ENCODE measurements around the gene ZNF438. TPM values are rescaled to one million over a fixed set of nuclear protein-coding genes. Genes with fewer than 3 reads are reported as not detected.

ZNF438 gene
- total RNA-seq, 1 experiment from 2014 or later = 0.83 TPM

- Mint-ChIP-seq H3K4me1 (peaks cover 18 to 22% of the 10 kb centered on the region in 2 experiments), H3K4me3 (no peak overlapping the region), H3K9me3 (peaks cover 0 to 3% of the 10 kb centered on the region in 2 experiments; a peak in 1 of 5 replicates), H3K27ac (no peak overlapping the region), H3K36me3 (ENCODE audit: insufficient read depth in 1 of 3, low read depth in 3 of 3) (no peaks in the 10 kb centered on the region), H3K27me3 (ENCODE audit: low read depth) (peaks cover under 1% of the 10 kb centered on the region)
- Histone ChIP-seq H4K8ac (replicated peaks; ENCODE audit: insufficient read length, low read depth, low read length) (no peak overlapping the region), H2BK12ac (ENCODE audit: insufficient read length, low read depth, low read length) (no peak overlapping the region), H3K4me1 (ENCODE audit: insufficient read depth, low read length) (peaks cover 3% of the 10 kb centered on the region; the same call in 1 of the 2 replicates), H2BK15ac (ENCODE audit: low read depth, low read length) (no peak overlapping the region), H3K4ac (ENCODE audit: low read depth, low read length) (no peak overlapping the region), H2BK120ac (ENCODE audit: low read depth, low read length, poor library complexity, severe bottlenecking) (no peak overlapping the region), H3K56ac (ENCODE audit: insufficient read length, low read depth, low read length) (no peak overlapping the region), H2BK5ac (ENCODE audit: insufficient read length, low read length) (no peak overlapping the region), H3K9me3 (ENCODE audit: control insufficient read depth, low read depth, low read length) (no peaks in the 10 kb centered on the region), H3K18ac (ENCODE audit: insufficient read length, low read depth, low read length) (no peak overlapping the region), H4K91ac (ENCODE audit: insufficient read length, low read depth, low read length) (no peak overlapping the region), H3K9ac (ENCODE audit: extremely low read depth, insufficient read length, low read length) (no peak overlapping the region), H4K5ac (ENCODE audit: insufficient read length, low read depth, low read length) (no peak overlapping the region), H3K27ac (ENCODE audit: insufficient read length, low read depth, low read length) (no peak overlapping the region), H3K4me2 (ENCODE audit: insufficient read depth, insufficient read length, low read length) (no peak overlapping the region), H3K23me2 (ENCODE audit: insufficient read length, low read depth, low read length, poor library complexity, severe bottlenecking) (no peaks in the 10 kb centered on the region), H3K79me1 (ENCODE audit: insufficient read depth, low read depth, low read length, poor library complexity, severe bottlenecking) (no peaks in the 10 kb centered on the region), H3K79me2 (ENCODE audit: insufficient read depth, low read length) (no peaks in the 10 kb centered on the region; the same call in 1 of the 2 replicates), H3K14ac (ENCODE audit: insufficient read depth, low read length) (no peak overlapping the region), H2AFZ (ENCODE audit: low read length) (no peak overlapping the region), H3T11ph (ENCODE audit: low read length) (no peak overlapping the region), H4K20me1 (ENCODE audit: control insufficient read depth, insufficient read depth, insufficient read length) (no peaks in the 10 kb centered on the region), H3K27me3 (ENCODE audit: insufficient read depth, low read length) (no peaks in the 10 kb centered on the region), H3K23ac (ENCODE audit: insufficient read length, low read depth, low read length) (no peak overlapping the region), H2AK5ac (ENCODE audit: insufficient read length, low read length) (no peak overlapping the region), H2BK20ac (ENCODE audit: low read depth, low read length, poor library complexity, severe bottlenecking) (no peak overlapping the region)
- DNase-seq = no peak
- WGBS (ENCODE audit: extremely low coverage, insufficient read length, low lambda C conversion rate) = no CpG with 5 or more reads among the region's 5 CpGs
- no peak for TF ChIP-seq CTCF (conservative IDR thresholded peaks at IDR 0.05)
Measured at GRCh38 chr10:31023558-31023957, 8.1 kb downstream of the ZNF438 start.
